OCI-LY1 (cell line): Measurements from ENCODE around the gene DIAPH2.
"Not testable (repeated sequence)": the region's sequence is repeated elsewhere in the genome, so short reads cannot be mapped to it uniquely, and the experiment has no call there.

Experiments used
- EZH2 ChIP-seq: fragments of 200-600 bp; sonication (generic), shearing (Covaris generic); IDR thresholded peaks from 2 replicates; pipeline ENCODE4 v1.8.0; 2017; ENCODE audit warnings: borderline replicate concordance, mixed run types, mild to moderate bottlenecking, antibody characterized with exemption, low read length, moderate library complexity, mixed read lengths
- TF ChIP-seq, protein P1 (sequence below): fragments of 200-600 bp; sonication (generic), shearing (Covaris generic); IDR thresholded peaks from 2 replicates; pipeline ENCODE4 v1.5.1; 2017; ENCODE audit warnings: mild to moderate bottlenecking, antibody characterized with exemption, low read length, moderate library complexity, mixed read lengths

DNA sequence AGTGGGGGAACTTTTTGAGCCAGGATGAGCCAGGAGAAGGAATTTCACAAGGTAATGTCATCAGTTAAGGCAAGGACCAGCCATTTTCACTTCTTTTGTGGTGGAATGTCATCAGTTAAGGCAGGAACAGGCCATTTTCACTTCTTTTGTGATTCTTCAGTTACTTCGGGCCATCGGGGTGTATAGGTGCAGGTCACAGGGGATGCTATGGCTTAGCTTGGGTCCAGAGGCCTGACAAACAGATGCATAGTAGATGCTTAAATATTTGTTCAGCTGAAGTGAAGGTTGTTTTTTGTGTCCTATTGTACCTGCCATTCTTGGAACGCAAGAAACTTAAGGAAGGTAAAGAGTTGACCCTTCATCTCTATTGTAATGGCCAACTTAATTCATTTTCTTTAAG, 46.4 kb downstream of the DIAPH2 start:
- TF ChIP-seq, protein P1, sequence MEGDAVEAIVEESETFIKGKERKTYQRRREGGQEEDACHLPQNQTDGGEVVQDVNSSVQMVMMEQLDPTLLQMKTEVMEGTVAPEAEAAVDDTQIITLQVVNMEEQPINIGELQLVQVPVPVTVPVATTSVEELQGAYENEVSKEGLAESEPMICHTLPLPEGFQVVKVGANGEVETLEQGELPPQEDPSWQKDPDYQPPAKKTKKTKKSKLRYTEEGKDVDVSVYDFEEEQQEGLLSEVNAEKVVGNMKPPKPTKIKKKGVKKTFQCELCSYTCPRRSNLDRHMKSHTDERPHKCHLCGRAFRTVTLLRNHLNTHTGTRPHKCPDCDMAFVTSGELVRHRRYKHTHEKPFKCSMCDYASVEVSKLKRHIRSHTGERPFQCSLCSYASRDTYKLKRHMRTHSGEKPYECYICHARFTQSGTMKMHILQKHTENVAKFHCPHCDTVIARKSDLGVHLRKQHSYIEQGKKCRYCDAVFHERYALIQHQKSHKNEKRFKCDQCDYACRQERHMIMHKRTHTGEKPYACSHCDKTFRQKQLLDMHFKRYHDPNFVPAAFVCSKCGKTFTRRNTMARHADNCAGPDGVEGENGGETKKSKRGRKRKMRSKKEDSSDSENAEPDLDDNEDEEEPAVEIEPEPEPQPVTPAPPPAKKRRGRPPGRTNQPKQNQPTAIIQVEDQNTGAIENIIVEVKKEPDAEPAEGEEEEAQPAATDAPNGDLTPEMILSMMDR, result not testable (repeated sequence)
- TF ChIP-seq EZH2, result not testable (repeated sequence)
